Stimulated activated CD4-positive, alpha-beta T cell treated with anti-CD3 and anti-CD28 coated beads, Interleukin-2, amount 100 ng/mL, for 48 hours (primary cell): ENCODE measurements around the gene CRYL1.

Experiments used
- DNase-seq, 2 donors: peaks; one replicate each; pipeline ENCODE4 v3.0.0-alpha.2; 2020

The CRYL1 gene

GRCh38 chr13:20416223-20416745, 109.4 kb downstream of the CRYL1 start:
- no peak for DNase-seq

GRCh38 chr13:20415694-20416107, 110.0 kb downstream of the CRYL1 start:
- no peak for DNase-seq

- no peak for DNase-seq
Measured at GRCh38 chr13:20415306-20415679, 110.4 kb downstream of the CRYL1 start.

GRCh38 chr13:20414546-20415305, 110.9 kb downstream of the CRYL1 start:
- DNase-seq: no peak

GRCh38 chr13:20412691-20413355, 112.8 kb downstream of the CRYL1 start:
- DNase-seq: no peak

GRCh38 chr13:20411638-20412342, 113.9 kb downstream of the CRYL1 start:
- DNase-seq: peak in 1 of 2 donors; percentile 29

GRCh38 chr13:20410726-20411125, 114.9 kb downstream of the CRYL1 start:
- no peak for DNase-seq

GRCh38 chr13:20408181-20408580, 117.5 kb downstream of the CRYL1 start:
- DNase-seq: no peak

- no peak for DNase-seq
Measured at GRCh38 chr13:20407759-20408158, 117.9 kb downstream of the CRYL1 start.

- DNase-seq: no peak
Measured at GRCh38 chr13:20405691-20406090, 120.0 kb downstream of the CRYL1 start.

GRCh38 chr13:20404488-20405222, 121.0 kb downstream of the CRYL1 start:
- no peak for DNase-seq

GRCh38 chr13:20403826-20404225, 121.8 kb downstream of the CRYL1 start:
- DNase-seq: no peak

GRCh38 chr13:20402881-20403280, 122.8 kb downstream of the CRYL1 start:
- no peak for DNase-seq

GRCh38 chr13:20401931-20402856, 123.5 kb downstream of the CRYL1 start:
- DNase-seq: no peak

- no peak for DNase-seq
Measured at GRCh38 chr13:20401531-20401930, 124.1 kb downstream of the CRYL1 start.

- no peak for DNase-seq
Measured at GRCh38 chr13:20400774-20401173, 124.9 kb downstream of the CRYL1 start.

GRCh38 chr13:20399961-20400360, 125.7 kb downstream of the CRYL1 start:
- no peak for DNase-seq

GRCh38 chr13:20399515-20399914, 126.1 kb downstream of the CRYL1 start:
- no peak for DNase-seq

- DNase-seq: no peak
Measured at GRCh38 chr13:20398459-20398858, 127.2 kb downstream of the CRYL1 start.

- no peak for DNase-seq
Measured at GRCh38 chr13:20397896-20398295, 127.8 kb downstream of the CRYL1 start.

- no peak for DNase-seq
Measured at GRCh38 chr13:20395061-20395916, 130.4 kb downstream of the CRYL1 start.
